ENCODE results near the gene STXBP6.

STXBP6 gene

GRCh38 chr14:25037032-25037431, 12.9 kb downstream of the STXBP6 start:
- DNase-seq (ENCODE audit: low read depth): no peak
- TF ChIP-seq, protein P1, sequence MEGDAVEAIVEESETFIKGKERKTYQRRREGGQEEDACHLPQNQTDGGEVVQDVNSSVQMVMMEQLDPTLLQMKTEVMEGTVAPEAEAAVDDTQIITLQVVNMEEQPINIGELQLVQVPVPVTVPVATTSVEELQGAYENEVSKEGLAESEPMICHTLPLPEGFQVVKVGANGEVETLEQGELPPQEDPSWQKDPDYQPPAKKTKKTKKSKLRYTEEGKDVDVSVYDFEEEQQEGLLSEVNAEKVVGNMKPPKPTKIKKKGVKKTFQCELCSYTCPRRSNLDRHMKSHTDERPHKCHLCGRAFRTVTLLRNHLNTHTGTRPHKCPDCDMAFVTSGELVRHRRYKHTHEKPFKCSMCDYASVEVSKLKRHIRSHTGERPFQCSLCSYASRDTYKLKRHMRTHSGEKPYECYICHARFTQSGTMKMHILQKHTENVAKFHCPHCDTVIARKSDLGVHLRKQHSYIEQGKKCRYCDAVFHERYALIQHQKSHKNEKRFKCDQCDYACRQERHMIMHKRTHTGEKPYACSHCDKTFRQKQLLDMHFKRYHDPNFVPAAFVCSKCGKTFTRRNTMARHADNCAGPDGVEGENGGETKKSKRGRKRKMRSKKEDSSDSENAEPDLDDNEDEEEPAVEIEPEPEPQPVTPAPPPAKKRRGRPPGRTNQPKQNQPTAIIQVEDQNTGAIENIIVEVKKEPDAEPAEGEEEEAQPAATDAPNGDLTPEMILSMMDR (conservative IDR thresholded peaks at IDR 0.05; ENCODE audit: low read depth, low read length): no peak
- no peak overlapping the region for H3K4me3 ChIP-seq (ENCODE audit: low read depth, low read length)

DNA sequence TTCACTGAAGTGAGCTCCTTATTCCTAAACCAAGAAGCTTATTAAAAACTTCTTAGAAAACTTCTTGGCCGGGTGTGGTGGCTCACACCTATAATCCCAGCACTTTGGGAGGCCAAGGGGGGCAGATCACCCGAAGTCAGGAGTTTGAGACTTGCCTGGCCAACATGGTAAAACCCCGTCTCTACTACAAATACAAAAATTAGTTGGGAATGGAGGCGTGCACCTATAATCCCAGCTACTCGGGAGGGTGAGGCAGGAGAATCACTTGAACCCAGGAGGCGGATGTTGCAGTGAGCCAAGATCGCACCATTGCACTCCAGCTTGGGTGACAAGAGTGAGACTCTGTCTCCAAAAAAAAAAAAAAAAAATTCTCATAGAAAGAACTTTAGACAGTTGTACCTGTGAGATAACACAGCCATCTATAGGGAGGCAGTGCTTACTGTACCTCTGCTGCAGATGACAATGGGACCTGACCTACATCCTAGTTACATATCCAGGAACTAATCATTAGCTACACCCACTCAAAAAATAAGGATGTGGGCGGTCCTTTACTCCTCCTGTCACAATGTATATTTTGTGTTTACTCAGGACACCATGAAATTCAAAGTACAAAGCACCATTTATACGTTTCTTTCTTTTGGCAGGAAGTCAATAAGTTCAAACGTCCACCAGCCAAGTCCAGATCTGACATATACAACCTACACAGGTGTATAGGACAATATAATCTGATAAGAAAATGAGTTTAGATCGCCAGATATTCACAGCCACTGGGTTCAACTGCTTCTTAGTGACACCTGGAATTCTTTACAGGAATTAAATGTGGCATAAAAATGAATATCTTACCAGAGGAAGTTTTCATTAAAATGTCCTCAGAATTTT, 14.9 kb downstream of the STXBP6 start:
- DNase-seq (ENCODE audit: low read depth): no peak
- TF ChIP-seq, protein P1 (conservative IDR thresholded peaks at IDR 0.05; ENCODE audit: low read depth, low read length): no peak
- H3K4me3 ChIP-seq (ENCODE audit: low read depth, low read length): no peak overlapping the region

- no peak overlapping the region for H3K4me3 ChIP-seq (ENCODE audit: low read depth, low read length)
- TF ChIP-seq, protein P1 (conservative IDR thresholded peaks at IDR 0.05; ENCODE audit: low read depth, low read length): no peak
- no peak for DNase-seq (ENCODE audit: low read depth)
Observed at GRCh38 chr14:25033358-25033757, 16.6 kb downstream of the STXBP6 start.

GRCh38 chr14:25032092-25032784, 17.7 kb downstream of the STXBP6 start:
- H3K4me3 ChIP-seq (ENCODE audit: low read depth, low read length): no peak overlapping the region
- TF ChIP-seq, protein P1 (conservative IDR thresholded peaks at IDR 0.05; ENCODE audit: low read depth, low read length): peak; percentile 46
- DNase-seq (ENCODE audit: low read depth): no peak

- TF ChIP-seq, protein P1 (conservative IDR thresholded peaks at IDR 0.05; ENCODE audit: low read depth, low read length): no peak
- no peak for DNase-seq (ENCODE audit: low read depth)
- no peak overlapping the region for H3K4me3 ChIP-seq (ENCODE audit: low read depth, low read length)
Observed at GRCh38 chr14:25026476-25027137, 23.3 kb downstream of the STXBP6 start.

DNA sequence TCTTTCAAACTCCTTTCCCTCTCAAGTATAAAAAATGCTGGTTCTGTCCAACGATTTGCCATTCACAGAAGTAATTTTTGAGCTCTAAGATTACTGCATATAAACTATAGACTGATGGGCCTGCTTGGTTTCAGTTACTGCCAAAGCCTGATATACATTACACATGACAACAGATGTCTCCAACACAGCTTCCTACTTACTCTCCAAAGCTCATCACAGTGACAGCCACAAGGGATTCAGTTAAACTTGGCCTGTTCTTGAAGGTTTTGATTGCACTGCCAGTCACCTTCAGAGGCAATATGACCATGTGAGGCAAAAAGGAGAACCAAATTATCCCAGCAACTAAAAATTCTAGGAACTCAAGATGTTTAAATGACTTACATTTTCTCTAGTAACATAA, 30.1 kb downstream of the STXBP6 start:
- TF ChIP-seq, protein P1 (conservative IDR thresholded peaks at IDR 0.05; ENCODE audit: low read depth, low read length): no peak
- H3K4me3 ChIP-seq (ENCODE audit: low read depth, low read length): no peak overlapping the region
- no peak for DNase-seq (ENCODE audit: low read depth)
